ENCODE measurements around the gene OSBPL3.
"Not testable (repeated sequence)": the region's sequence is repeated elsewhere in the genome, so short reads cannot be mapped to it uniquely, and the experiment has no call there.

OSBPL3 gene, protein sequence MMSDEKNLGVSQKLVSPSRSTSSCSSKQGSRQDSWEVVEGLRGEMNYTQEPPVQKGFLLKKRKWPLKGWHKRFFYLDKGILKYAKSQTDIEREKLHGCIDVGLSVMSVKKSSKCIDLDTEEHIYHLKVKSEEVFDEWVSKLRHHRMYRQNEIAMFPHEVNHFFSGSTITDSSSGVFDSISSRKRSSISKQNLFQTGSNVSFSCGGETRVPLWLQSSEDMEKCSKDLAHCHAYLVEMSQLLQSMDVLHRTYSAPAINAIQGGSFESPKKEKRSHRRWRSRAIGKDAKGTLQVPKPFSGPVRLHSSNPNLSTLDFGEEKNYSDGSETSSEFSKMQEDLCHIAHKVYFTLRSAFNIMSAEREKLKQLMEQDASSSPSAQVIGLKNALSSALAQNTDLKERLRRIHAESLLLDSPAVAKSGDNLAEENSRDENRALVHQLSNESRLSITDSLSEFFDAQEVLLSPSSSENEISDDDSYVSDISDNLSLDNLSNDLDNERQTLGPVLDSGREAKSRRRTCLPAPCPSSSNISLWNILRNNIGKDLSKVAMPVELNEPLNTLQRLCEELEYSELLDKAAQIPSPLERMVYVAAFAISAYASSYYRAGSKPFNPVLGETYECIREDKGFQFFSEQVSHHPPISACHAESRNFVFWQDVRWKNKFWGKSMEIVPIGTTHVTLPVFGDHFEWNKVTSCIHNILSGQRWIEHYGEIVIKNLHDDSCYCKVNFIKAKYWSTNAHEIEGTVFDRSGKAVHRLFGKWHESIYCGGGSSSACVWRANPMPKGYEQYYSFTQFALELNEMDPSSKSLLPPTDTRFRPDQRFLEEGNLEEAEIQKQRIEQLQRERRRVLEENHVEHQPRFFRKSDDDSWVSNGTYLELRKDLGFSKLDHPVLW

GRCh38 chr7:24979863-24980533, at the start of gene OSBPL3:
Gene OSBPL3, minus strand, starts transcription at chr7:24980178. Its CDS starts 87,706 bp downstream, at chr7:24892472.
- peak; percentile 93 for DNase-seq (ENCODE audit: low read depth)

DNA sequence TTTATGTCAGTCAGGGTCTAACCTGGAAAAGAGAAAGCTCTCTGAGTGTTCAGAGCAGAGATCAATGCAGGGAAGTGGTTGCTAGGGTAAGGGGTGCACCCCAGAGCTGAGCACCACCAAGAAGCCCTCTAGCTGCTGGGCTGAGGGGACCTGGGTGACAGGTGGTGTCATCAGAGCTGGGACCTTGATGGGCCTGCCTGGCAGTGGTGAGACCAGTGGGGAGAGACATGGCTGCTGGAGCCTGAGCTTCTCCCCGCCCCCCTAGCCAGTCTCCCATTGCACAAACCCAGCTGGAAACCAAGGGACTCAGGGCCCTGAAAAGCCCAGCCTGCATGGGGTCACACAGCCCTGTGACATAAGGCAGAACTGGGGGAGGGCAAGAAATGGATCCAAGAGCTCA, 49.1 kb upstream of the OSBPL3 start:
- DNase-seq (ENCODE audit: low read depth): no peak

DNA sequence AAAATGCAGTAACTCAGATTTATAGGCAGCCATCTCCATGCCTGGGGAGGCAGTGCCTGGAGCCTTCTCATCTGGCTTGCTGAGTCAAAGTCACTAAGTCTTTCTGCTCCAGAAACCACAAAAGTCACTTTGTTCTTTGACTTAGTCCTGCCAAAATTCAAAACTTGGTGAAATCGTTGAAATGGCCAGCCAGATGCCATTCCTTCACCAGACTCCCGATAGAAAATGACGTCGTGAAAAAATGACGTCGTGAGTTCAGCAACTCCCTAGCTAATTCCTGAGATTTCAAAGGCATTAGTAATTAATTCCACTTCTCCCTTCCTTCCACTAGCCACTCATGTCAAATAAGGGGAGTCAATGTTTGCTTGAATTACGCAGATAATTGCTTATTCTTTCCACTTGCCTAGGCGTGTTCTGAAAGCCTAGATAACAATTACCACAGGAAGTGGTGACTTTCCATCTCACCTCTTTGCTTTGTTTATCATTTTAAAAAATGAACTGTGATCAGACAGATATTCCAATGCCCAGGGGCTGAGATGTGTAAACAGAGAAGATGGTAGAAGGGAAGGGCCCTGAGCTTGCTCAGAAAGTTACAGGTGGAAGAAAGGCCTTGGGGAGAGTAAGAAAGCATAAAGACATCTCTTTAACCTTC, 48.5 kb upstream of the OSBPL3 start:
- DNase-seq (ENCODE audit: low read depth): peak; percentile 94

- DNase-seq (ENCODE audit: low read depth): no peak
Measured at GRCh38 chr7:25026156-25026555, 46.2 kb upstream of the OSBPL3 start.

DNA sequence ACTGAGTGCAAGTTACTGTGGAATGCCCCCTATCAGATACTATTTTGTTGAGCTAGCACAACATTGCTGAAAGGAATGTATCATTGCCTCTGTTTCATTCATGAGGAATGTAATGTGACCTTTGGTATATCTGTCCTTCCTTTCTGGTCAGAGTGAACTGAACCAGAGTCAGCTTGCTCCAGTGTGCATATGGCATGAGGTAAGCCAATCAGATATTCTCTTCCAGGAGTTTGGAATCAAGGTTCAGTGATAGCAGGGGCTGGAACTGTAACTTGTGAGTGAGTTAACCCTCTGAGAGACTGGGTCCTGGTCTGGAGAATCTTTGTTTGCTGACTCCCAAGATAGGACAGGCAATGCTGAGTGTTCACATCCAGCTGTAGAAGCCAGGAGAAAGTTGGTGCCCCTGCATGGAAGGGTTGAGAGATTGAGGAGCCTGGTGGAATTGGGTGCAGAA, 45.3 kb upstream of the OSBPL3 start:
- peak; percentile 90 for DNase-seq (ENCODE audit: low read depth)

DNA sequence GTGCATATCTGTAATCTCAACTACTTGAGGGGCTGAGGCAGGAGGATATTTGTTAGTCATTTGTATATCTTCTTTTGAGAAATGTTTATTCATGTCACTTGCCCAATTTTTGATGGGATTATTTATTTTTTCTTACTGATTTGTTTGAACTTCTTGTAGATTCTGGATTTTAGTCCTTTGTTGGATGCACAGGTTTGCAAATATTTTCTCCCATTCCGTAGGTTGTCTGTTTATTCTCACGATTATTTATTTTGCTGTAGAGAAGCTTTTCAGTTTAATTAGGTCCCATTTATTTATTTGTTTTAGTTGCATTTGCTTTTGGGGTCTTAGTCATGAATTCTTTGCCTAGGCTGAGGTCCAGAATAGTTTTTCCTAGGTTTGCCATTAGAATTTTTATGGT, 44.1 kb upstream of the OSBPL3 start:
- no peak for DNase-seq (ENCODE audit: low read depth)

GRCh38 chr7:25017671-25018070, 37.7 kb upstream of the OSBPL3 start:
- not testable (repeated sequence) for DNase-seq (ENCODE audit: low read depth)

GRCh38 chr7:25014756-25015155, 34.8 kb upstream of the OSBPL3 start:
- peak; percentile 89 for DNase-seq (ENCODE audit: low read depth)

DNA sequence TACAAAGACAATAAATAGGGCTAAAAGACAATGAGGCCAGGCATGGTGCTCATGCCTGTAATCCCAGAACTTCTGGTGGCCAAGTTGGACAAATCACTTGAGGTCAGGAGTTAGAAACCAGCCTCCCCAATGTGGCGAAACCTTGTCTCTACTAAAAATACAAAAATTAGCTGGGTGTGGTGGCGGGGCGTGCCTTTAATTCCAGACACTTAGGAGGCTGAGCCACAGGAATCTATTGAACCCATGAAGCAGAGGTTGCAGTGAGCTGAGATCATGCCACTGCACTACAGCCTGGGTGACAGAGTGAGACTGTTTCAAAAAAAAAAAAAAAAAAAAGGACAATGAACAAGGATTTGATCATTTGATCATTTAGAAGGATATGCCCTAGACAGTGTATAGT, 32.7 kb upstream of the OSBPL3 start:
- not testable (repeated sequence) for DNase-seq (ENCODE audit: low read depth)

- DNase-seq (ENCODE audit: low read depth): no peak
Measured at GRCh38 chr7:25012254-25012653, 32.3 kb upstream of the OSBPL3 start.

DNA sequence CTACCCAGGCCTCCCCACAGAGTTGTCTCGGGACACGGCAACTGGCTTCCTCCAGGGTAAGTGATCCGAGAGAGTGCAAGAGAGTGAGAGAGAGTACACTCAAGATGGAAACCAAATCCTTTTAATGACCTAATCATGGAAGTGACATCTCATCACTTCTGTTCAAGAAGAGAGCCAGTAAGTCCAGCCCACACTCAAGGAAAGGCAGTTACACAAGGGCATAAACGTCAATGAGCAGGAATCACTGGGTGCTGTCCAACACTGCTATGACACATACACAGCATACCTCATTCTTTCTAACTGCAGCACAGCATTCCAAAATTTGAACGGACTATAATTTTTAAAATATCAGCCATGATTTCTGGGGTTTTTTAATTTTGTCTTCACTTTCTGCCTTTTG, 29.3 kb upstream of the OSBPL3 start:
- peak; percentile 91 for DNase-seq (ENCODE audit: low read depth)

- no peak for DNase-seq (ENCODE audit: low read depth)
Measured at GRCh38 chr7:25007668-25008067, 27.7 kb upstream of the OSBPL3 start.

DNA sequence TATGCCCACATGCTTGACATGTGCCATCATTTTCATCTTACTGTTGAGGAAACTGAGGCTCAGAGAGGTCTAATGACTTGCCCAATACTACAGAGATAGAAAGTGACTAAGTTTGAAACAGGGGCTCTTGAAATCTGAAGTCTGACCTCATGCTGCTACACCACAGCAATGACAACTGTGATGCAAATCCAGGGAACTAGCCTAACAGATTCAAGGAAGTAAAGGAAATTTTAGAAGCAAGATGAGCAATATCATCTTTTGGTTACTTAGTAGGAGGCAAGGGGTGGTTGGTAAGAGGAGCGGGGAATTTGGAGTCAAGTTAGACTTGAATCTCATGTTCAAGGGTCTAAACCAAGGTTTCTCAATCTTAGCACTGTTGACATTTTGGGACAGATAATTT, 26.3 kb upstream of the OSBPL3 start:
- DNase-seq (ENCODE audit: low read depth): no peak

DNA sequence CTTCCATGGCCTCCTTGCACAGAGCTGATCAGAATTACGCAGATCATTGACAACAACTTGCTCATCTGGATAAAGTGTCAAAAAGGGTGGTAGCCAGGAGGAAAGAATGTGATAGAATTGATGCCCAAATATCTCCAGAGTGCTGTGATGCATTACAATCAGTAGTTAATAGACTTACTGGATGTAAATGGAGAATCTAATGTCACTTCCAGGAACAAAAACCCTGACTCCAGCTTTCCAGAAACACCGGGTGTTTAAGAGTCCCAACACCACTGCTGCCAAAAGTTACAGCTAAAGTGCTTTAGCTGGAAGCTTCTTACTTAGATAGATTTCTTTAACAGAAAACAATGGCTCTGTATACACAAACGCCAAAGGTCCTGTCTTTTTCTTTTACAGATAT, 25.7 kb upstream of the OSBPL3 start:
- DNase-seq (ENCODE audit: low read depth): no peak

- no peak for DNase-seq (ENCODE audit: low read depth)
Measured at GRCh38 chr7:25002786-25003185, 22.8 kb upstream of the OSBPL3 start.

- DNase-seq (ENCODE audit: low read depth): no peak
Measured at GRCh38 chr7:24995466-24995865, 15.5 kb upstream of the OSBPL3 start.

GRCh38 chr7:24992314-24992713, 12.3 kb upstream of the OSBPL3 start:
- no peak for DNase-seq (ENCODE audit: low read depth)

DNA sequence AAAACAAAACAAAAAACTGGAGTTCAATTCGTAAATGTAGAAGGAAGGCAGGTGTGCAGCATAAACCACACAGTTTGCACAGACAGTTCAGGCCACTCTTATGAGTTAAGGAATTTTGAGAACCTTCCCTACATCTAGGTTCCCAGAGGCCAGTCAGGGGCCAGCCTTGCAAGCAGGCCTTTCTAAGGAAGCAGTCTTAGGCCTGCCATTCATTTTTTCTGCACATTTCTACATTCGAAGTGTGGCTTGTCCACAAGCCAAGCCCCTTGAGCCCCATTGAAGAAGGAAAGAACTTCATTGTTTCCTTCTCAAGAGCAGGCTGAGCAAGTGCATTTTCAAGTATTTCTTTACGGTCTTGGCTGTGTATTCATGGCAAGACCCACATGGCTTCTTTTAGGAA, 11.4 kb upstream of the OSBPL3 start:
- DNase-seq (ENCODE audit: low read depth): no peak

DNA sequence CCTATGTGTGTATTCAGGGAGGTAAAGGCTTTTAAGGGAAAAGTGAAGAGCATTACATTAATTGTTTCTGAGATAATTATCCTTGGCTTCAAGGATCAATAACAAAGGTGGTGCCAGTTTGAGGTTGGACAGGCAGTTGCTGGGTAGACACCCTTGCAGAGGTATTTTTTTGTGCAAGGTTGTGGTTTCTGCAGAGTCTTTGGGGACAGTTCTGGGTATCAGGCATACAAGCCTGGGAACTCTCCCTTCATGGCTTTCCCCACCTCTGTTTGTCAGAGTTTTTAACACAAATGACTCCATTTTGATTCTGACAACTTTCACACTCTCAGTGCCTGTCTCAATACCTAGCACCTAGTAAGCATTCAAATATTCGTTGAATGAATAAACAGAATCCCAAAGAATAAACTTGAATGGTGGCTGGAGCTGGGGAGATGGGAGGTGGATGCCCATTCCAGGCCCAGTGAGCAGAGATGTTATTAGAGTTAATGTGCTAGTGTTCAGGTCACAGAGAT, 7.4 kb upstream of the OSBPL3 start:
- DNase-seq (ENCODE audit: low read depth): no peak

GRCh38 chr7:24982917-24983316, 2.9 kb upstream of the OSBPL3 start:
- DNase-seq (ENCODE audit: low read depth): no peak

DNA sequence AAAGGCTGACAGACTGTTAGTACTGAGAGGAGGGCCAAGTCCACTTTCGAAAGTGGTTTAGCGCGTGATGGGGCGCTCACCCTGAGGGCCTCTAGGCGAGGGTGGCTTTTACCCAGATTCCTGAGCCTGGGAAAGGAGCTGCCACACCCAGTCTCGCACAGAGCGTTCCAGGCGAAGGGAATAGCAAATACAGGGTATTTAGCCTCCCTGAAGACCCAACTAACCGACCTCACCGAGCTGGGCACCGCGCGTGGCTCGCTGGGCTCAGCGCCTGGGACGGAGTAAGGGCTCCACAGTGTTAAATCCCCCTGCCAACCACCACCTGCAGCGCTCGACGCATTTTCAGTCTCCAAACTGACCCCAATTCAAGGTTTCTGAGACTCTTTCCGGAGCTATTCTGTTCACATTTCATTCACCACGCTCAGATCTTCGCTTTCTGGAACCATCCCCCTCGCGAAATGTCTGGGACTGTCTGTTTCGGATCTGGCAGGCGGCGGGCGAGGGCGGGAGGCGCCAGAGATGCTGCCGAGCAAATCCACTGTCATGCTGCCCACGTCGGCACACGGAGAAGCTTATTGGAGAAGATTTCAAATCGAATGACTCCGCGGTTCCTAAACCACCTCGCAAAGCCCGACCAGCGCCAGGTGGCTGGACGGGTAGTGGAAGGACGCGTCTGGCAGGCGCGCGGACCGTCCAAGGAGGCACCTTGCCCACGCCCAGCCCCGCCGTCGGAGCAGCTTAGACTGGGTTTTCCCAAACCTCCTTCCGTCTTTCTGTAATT, 1.4 kb upstream of the OSBPL3 start:
- DNase-seq (ENCODE audit: low read depth): no peak
